A549 (cell line): ENCODE measurements around the gene GNGT2. TPM values are rescaled to one million over a fixed set of nuclear protein-coding genes. Genes with fewer than 3 reads are reported as not detected.

Experiments
- ATAC-seq, 2 experiments: fragments of 200-7000 bp in 1 of 2; fragments of >200 bp in 1 of 2; cut with Nextera tagmentation in 1 of 2; cut with Tn5 transposase in 1 of 2; 3 replicates each; pipeline versions ENCODE4 v1.8.0 to v1.9.1; 2018 to 2020; ENCODE audit warnings: mild to moderate bottlenecking in 1 of 2, moderate library complexity in 1 of 2
- CTCF ChIA-PET: fragments of 300-600 bp; sonication (Branson Sonifier 250); formaldehyde crosslinking; extraction: SDS; loops from one replicate; lab custom pipeline; 2021; ENCODE audit warnings: antibody characterized with exemption, inconsistent platforms; lab: Yijun Ruan, JAX
- POLR2A ChIA-PET: fragments of 350-600 bp; formaldehyde crosslinking; extraction: SDS; loops from one replicate; lab custom pipeline; 2021; ENCODE audit warnings: antibody characterized with exemption, inconsistent platforms; lab: Yijun Ruan, JAX
- DNase-seq, 2 experiments: peaks; one replicate each; pipeline versions ENCODE4 v3.0.0 to v3.0.0-alpha.2; 2011 to 2016; ENCODE audit warnings: low read depth in 1 of 2, low spot score in 1 of 2
- FAIRE-seq: peaks from 2 replicates; lab custom pipeline; 2011; peaks lifted over from hg19 to GRCh38; lab: Jason Lieb, UNC
- H3K27ac ChIP-seq, 2 experiments: fragments of >200 bp; sonication (Bioruptor Twin); formaldehyde crosslinking; 3 replicates each; pipeline ENCODE4 v1.5.1; 2016 to 2017
- H3K4me1 ChIP-seq: fragments of >200 bp; sonication (Bioruptor Twin); formaldehyde crosslinking; 3 replicates; pipeline ENCODE4 v1.6.1; 2016
- H3K4me2 ChIP-seq: fragments of >200 bp; sonication (Bioruptor Twin); formaldehyde crosslinking; 3 replicates; pipeline ENCODE4 v1.6.1; 2016
- H3K4me3 ChIP-seq: fragments of >200 bp; sonication (Bioruptor Twin); formaldehyde crosslinking; 3 replicates; pipeline ENCODE4 v1.5.1; 2016
- H3K9me3 ChIP-seq: fragments of >200 bp; sonication (Bioruptor Twin); formaldehyde crosslinking; 3 replicates; pipeline ENCODE4 v1.6.1; 2016
- CBX2 ChIP-seq: fragments of 200-600 bp; sonication (generic); IDR thresholded peaks from 2 replicates; pipeline ENCODE4 v1.6.1; 2016; ENCODE audit warnings: low read depth, mild to moderate bottlenecking, borderline replicate concordance
- CBX8 ChIP-seq: fragments of 200-600 bp; sonication (generic); IDR thresholded peaks from 2 replicates; pipeline ENCODE4 v1.6.1; 2016
- CEBPB ChIP-seq, 2 experiments: fragments of >200 bp in 1 of 2; sonication (Bioruptor Twin) in 1 of 2; formaldehyde crosslinking in 1 of 2; IDR thresholded peaks; 2 replicates each; pipeline ENCODE4 v1.6.1; 2012 to 2016
- CHD2 ChIP-seq: fragments of 150-350 bp; IDR thresholded peaks from 2 replicates; pipeline ENCODE4 v1.6.1; 2014; ENCODE audit warnings: low read length; ENCODE audit not compliant: partially characterized antibody
- EHF ChIP-seq: fragments of 250-450 bp; sonication (Bioruptor Pico); IDR thresholded peaks from 2 replicates; pipeline ENCODE4 v1.5.0; 2020; ENCODE audit warnings: mild to moderate bottlenecking
- EP300 ChIP-seq, 2 experiments: fragments of >200 bp; sonication (Bioruptor Twin); formaldehyde crosslinking; IDR thresholded peaks; 2 replicates in 1 of 2; 3 replicates in 1 of 2; pipeline ENCODE4 v1.6.1; 2016 to 2017
- FOSB ChIP-seq: fragments of 250-450 bp; sonication (Bioruptor Pico); IDR thresholded peaks from 2 replicates; pipeline ENCODE4 v1.5.0; 2020; ENCODE audit warnings: mild to moderate bottlenecking, moderate library complexity
- FOSL2 ChIP-seq, 2 experiments: fragments of 450-650 bp in 1 of 2; fragments of >200 bp in 1 of 2; sonication (Bioruptor Twin) in 1 of 2; formaldehyde crosslinking; IDR thresholded peaks; 2 replicates each; pipeline versions ENCODE4 v1.5.0 to v1.6.1; 2016 to 2020; ENCODE audit warnings: mild to moderate bottlenecking in 1 of 2, moderate library complexity in 1 of 2
- FOXS1 ChIP-seq: fragments of 250-450 bp; sonication (Bioruptor Pico); IDR thresholded peaks from 2 replicates; pipeline ENCODE4 v1.5.0; 2020; ENCODE audit warnings: mild to moderate bottlenecking, moderate library complexity
- KDM5A ChIP-seq: fragments of 200-600 bp; sonication (generic); IDR thresholded peaks from 2 replicates; pipeline ENCODE4 v1.6.1; 2016; ENCODE audit warnings: antibody characterized with exemption, mild to moderate bottlenecking
- MAZ ChIP-seq: fragments of 150-350 bp; IDR thresholded peaks from 2 replicates; pipeline ENCODE4 v1.6.1; 2014; ENCODE audit warnings: antibody characterized with exemption, low read depth, low read length, borderline replicate concordance
- MYC ChIP-seq: IDR thresholded peaks from 2 replicates; pipeline ENCODE4 v1.6.1; 2012; ENCODE audit warnings: mild to moderate bottlenecking, inconsistent platforms, low read length, improper control_type of control experiment, borderline replicate concordance
- NPAS2 ChIP-seq: fragments of 250-450 bp; sonication (Bioruptor Pico); IDR thresholded peaks from 2 replicates; pipeline ENCODE4 v1.8.0; 2022; ENCODE audit warnings: mild to moderate bottlenecking, moderate library complexity, borderline replicate concordance
- POLR2A ChIP-seq: IDR thresholded peaks from 2 replicates; pipeline ENCODE4 v1.6.1; 2012; ENCODE audit warnings: mild to moderate bottlenecking, low read length
- RAD21 ChIP-seq, 2 experiments: fragments of >200 bp in 1 of 2; sonication (Bioruptor Twin) in 1 of 2; formaldehyde crosslinking in 1 of 2; IDR thresholded peaks in 1 of 2; conservative IDR thresholded peaks in 1 of 2; 2 replicates in 1 of 2; 3 replicates in 1 of 2; pipeline ENCODE4 v1.6.1; 2012 to 2018; ENCODE audit warnings: inconsistent platforms in 1 of 2
- SMC3 ChIP-seq: fragments of >200 bp; sonication (Bioruptor Twin); formaldehyde crosslinking; IDR thresholded peaks from 3 replicates; pipeline ENCODE4 v1.6.1; 2018; ENCODE audit warnings: inconsistent platforms
- SREBF2 ChIP-seq: fragments of 450-650 bp; IDR thresholded peaks from 2 replicates; pipeline ENCODE4 v1.6.1; 2014; ENCODE audit warnings: mild to moderate bottlenecking, moderate library complexity
- WGBS: methylation state at CpG from one replicate; pipeline ENCODE4 v1.1.6; 2017; ENCODE audit errors: missing lambda C conversion rate; 5-methylcytosine and 5-hydroxymethylcytosine counted together
- polyA plus RNA-seq, 4 experiments: library from polyadenylated mRNA; depleted of rRNA in 3 of 4; stranded (reverse); fragments of >200 nt; fragmentation: RNase III in 1 of 4; extraction: RNeasy Plus Mini Kit Qiagen cat#74134 plus additional on column Dnase treatment in 1 of 4; gene quantifications; 2 replicates in 3 of 4; 3 replicates in 1 of 4; pipeline ENCODE4 v1.2.3, GENCODE V29; 2011 to 2017
- TF ChIP-seq, protein P1 (sequence below): fragments of 250-450 bp; sonication (Bioruptor Pico); IDR thresholded peaks from 2 replicates; pipeline ENCODE4 v1.5.0; 2020; ENCODE audit warnings: low read depth, mild to moderate bottlenecking, moderate library complexity
- TF ChIP-seq, protein P2 (sequence below): fragments of 200-600 bp; sonication (generic); IDR thresholded peaks from 2 replicates; pipeline ENCODE4 v1.6.1; 2016; ENCODE audit warnings: antibody characterized with exemption, mild to moderate bottlenecking, moderate library complexity
- TF ChIP-seq, protein P3 (sequence below): IDR thresholded peaks from 2 replicates; pipeline ENCODE4 v1.6.1; 2012
- TF ChIP-seq, protein P4 (sequence below): fragments of 150-350 bp; IDR thresholded peaks from 2 replicates; pipeline ENCODE4 v1.6.1; 2014; ENCODE audit warnings: low read depth, mild to moderate bottlenecking, low read length
- TF ChIP-seq, protein P5 (sequence below): fragments of >200 bp; sonication (Bioruptor Twin); formaldehyde crosslinking; IDR thresholded peaks from 2 replicates; pipeline ENCODE4 v1.6.1; 2016
- TF ChIP-seq, protein P6 (sequence below): IDR thresholded peaks from 2 replicates; pipeline ENCODE4 v1.6.1; 2012; ENCODE audit warnings: low read depth, borderline replicate concordance

Gene GNGT2
- polyA plus RNA-seq, 2 of the 4 experiments (the other 2 are of a cell fraction) = 0.31 TPM; not detected in 1

DNA sequence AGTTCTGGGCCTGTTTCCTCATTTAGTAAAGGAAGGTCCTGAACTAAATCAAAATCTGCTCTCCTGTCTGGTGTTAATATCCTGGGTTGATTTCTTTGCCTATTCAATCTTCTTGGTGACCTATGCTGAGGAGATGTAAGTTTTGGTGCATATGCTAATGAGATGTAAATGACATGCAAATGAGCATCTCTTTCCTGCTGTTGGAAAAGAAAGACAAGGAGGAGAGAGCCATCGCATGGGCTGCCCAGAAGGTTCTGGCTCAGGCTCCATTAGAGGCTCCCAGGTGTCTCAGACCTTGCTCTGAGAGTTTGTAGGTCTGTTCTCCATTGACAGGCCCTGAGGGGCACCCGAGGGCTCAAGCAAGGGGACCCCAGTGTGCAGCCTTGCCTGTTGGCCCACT, 3.5 kb upstream of the GNGT2 start (continued):
- TF ChIP-seq, protein P1, sequence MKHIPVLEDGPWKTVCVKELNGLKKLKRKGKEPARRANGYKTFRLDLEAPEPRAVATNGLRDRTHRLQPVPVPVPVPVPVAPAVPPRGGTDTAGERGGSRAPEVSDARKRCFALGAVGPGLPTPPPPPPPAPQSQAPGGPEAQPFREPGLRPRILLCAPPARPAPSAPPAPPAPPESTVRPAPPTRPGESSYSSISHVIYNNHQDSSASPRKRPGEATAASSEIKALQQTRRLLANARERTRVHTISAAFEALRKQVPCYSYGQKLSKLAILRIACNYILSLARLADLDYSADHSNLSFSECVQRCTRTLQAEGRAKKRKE (CRISPR knock-in tag) = no peak
- TF ChIP-seq, protein P2, sequence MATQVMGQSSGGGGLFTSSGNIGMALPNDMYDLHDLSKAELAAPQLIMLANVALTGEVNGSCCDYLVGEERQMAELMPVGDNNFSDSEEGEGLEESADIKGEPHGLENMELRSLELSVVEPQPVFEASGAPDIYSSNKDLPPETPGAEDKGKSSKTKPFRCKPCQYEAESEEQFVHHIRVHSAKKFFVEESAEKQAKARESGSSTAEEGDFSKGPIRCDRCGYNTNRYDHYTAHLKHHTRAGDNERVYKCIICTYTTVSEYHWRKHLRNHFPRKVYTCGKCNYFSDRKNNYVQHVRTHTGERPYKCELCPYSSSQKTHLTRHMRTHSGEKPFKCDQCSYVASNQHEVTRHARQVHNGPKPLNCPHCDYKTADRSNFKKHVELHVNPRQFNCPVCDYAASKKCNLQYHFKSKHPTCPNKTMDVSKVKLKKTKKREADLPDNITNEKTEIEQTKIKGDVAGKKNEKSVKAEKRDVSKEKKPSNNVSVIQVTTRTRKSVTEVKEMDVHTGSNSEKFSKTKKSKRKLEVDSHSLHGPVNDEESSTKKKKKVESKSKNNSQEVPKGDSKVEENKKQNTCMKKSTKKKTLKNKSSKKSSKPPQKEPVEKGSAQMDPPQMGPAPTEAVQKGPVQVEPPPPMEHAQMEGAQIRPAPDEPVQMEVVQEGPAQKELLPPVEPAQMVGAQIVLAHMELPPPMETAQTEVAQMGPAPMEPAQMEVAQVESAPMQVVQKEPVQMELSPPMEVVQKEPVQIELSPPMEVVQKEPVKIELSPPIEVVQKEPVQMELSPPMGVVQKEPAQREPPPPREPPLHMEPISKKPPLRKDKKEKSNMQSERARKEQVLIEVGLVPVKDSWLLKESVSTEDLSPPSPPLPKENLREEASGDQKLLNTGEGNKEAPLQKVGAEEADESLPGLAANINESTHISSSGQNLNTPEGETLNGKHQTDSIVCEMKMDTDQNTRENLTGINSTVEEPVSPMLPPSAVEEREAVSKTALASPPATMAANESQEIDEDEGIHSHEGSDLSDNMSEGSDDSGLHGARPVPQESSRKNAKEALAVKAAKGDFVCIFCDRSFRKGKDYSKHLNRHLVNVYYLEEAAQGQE = no peak
- TF ChIP-seq, protein P3, sequence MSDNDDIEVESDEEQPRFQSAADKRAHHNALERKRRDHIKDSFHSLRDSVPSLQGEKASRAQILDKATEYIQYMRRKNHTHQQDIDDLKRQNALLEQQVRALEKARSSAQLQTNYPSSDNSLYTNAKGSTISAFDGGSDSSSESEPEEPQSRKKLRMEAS = no peak

DNA sequence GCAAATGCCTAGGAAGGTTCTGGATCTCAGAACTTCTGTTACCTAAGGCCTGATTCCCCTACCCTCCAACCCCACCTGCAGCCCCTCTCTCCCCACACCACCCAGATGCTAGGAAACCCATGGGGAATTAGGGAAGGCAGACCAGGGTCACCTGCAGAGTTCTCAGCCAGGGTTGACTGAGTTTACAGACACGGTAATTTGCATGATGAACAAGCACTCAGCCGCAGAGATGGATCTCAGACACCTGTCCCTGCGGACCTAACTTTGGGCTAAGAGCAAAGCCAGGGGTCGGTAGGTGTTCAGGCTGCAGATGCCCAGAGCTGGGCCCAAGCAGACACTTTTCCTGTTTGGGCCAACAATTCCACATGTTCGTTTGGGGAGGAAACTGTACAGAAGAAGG, 3.0 kb upstream of the GNGT2 start:
- CTCF ChIA-PET = interaction anchor here (1.4 to 13.5 kb wide), 4 partner anchors 9 to 409 kb away, joined by 4 to 161 read pairs (median 8); partner anchors contain the start of gene PHOSPHO1
- peaks cover 5% of the 10 kb centered on the region; the same call in 1 of the 3 replicates for H3K4me1 ChIP-seq
- H3K27ac ChIP-seq = no peak overlapping the region
- H3K4me3 ChIP-seq = no peak overlapping the region
- DNase-seq (no peak), FAIRE-seq (no peak), ATAC-seq (no peak)
- no peaks in the 10 kb centered on the region for H3K9me3 ChIP-seq
- POLR2A ChIA-PET = interaction anchor here (0.6 kb wide), 1 partner anchor 246 kb away, joined by 3 read pairs; no protein-coding TSS in a partner anchor
- H3K4me2 ChIP-seq = no peak overlapping the region
- TF ChIP-seq MAZ (no peak), EHF (CRISPR knock-in tag) (no peak), CEBPB (IDR thresholded peaks at IDR 0.05) (no peak), CBX8 (no peak), CBX2 (no peak), KDM5A (no peak), FOXS1 (no peak), POLR2A (no peak), FOSB (CRISPR knock-in tag) (no peak), FOSL2 (IDR thresholded peaks at IDR 0.05) (no peak), FOSL2 (CRISPR knock-in tag; IDR thresholded peaks at IDR 0.05) (no peak), CHD2 (no peak), NPAS2 (no peak), EP300 (IDR thresholded peaks at IDR 0.05) (no peak), SREBF2 (no peak), MYC (no peak)
- TF ChIP-seq, protein P4, sequence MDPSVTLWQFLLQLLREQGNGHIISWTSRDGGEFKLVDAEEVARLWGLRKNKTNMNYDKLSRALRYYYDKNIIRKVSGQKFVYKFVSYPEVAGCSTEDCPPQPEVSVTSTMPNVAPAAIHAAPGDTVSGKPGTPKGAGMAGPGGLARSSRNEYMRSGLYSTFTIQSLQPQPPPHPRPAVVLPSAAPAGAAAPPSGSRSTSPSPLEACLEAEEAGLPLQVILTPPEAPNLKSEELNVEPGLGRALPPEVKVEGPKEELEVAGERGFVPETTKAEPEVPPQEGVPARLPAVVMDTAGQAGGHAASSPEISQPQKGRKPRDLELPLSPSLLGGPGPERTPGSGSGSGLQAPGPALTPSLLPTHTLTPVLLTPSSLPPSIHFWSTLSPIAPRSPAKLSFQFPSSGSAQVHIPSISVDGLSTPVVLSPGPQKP = no peak
- whole genome bisulfite sequencing = 71% methylated on average over 5 of the region's 5 CpGs

DNA sequence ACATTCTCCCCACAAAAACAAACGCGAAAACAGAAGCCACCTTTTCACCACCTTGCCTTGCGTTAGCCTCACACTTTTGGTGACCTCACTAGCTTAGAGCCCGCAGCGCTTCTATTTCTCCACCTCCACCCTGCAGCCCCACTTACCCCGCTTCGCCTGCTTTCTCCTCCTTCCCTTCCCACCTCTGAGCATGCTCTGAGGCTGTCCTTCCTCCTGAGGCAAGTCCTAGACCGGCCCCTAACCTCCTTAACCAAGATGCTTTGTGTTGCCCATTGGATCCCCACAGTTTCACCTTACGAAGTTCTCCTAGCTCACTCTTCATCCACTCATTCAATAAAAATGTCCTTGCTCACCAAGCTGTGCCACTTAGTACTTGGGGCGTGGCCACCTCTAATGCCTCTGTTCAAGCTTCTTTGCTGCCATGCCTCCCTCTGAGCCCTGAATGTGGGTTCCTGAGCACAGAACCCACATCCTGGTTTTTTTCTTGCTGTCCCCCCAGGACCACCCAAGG, 1.3 kb downstream of the GNGT2 start:
- ATAC-seq = peak in 1 of 2 experiments; percentile 17; a peak in 2 of 6 replicates
- Histone ChIP-seq H3K4me3 (no peak overlapping the region), H3K4me2 (no peak overlapping the region), H3K27ac (no peak overlapping the region), H3K4me1 (no peaks in the 10 kb centered on the region), H3K9me3 (no peaks in the 10 kb centered on the region)
- TF ChIP-seq, protein P5, sequence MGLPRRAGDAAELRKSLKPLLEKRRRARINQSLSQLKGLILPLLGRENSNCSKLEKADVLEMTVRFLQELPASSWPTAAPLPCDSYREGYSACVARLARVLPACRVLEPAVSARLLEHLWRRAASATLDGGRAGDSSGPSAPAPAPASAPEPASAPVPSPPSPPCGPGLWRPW = no peak
- TF ChIP-seq, protein P6, sequence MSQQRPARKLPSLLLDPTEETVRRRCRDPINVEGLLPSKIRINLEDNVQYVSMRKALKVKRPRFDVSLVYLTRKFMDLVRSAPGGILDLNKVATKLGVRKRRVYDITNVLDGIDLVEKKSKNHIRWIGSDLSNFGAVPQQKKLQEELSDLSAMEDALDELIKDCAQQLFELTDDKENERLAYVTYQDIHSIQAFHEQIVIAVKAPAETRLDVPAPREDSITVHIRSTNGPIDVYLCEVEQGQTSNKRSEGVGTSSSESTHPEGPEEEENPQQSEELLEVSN = no peak
- TF ChIP-seq RAD21 (conservative IDR thresholded peaks at IDR 0.05 in 1 of 2, IDR thresholded peaks at IDR 0.05 in 1 of 2) (no peak), MAZ (no peak), CHD2 (no peak), SREBF2 (no peak), SMC3 (no peak)
- TF ChIP-seq, protein P1 (CRISPR knock-in tag) = no peak
- ChIA-PET POLR2A (no interaction called here), CTCF (interaction anchor here (0.7 to 13.5 kb wide), 7 partner anchors 9 to 177 kb away, joined by 3 to 161 read pairs (median 3); partner anchors contain the start of gene PHOSPHO1)
- no peak for FAIRE-seq
- DNase-seq = no peak
- WGBS = 84% methylated on average over 10 of the region's 10 CpGs
